HepG2 (cell line): Measurements from ENCODE around the gene REP15. TPM values are rescaled to one million over a fixed set of nuclear protein-coding genes. Genes with fewer than 3 reads are reported as not detected.

ENCODE experiments used
- ARID5B ChIP-seq: IDR thresholded peaks from 2 replicates; pipeline ENCODE4 v1.4.0; 2020; ENCODE audit warnings: mild to moderate bottlenecking, missing genetic modification reagents
- ATF4 ChIP-seq, 2 experiments: fragments of 450-650 bp in 1 of 2; sonication (generic) in 1 of 2; formaldehyde crosslinking; IDR thresholded peaks; 2 replicates each; pipeline versions ENCODE4 v1.5.0 to v1.8.0; 2020 to 2022; ENCODE audit warnings: mild to moderate bottlenecking in 1 of 2, missing genetic modification reagents in 1 of 2
- CEBPB ChIP-seq: IDR thresholded peaks from 2 replicates; pipeline ENCODE4 v1.6.1; 2011; ENCODE audit warnings: low read depth, low read length, improper control_type of control experiment, borderline replicate concordance
- CTCF ChIP-seq: sonication (generic); formaldehyde crosslinking; IDR thresholded peaks from 2 replicates; pipeline ENCODE4 v1.5.0; 2020; ENCODE audit warnings: mild to moderate bottlenecking, missing genetic modification reagents, moderate library complexity
- FOXK1 ChIP-seq: sonication (generic); formaldehyde crosslinking; IDR thresholded peaks from 2 replicates; pipeline ENCODE4 v1.4.0; 2020; ENCODE audit warnings: low read depth, missing genetic modification reagents, borderline replicate concordance
- GATAD2A ChIP-seq: IDR thresholded peaks from 2 replicates; pipeline ENCODE4 v1.6.1; 2016
- HMGXB4 ChIP-seq, 2 experiments: sonication (generic) in 1 of 2; formaldehyde crosslinking in 1 of 2; IDR thresholded peaks; 2 replicates each; pipeline versions ENCODE4 v1.4.0 to v1.6.1; 2018 to 2020; ENCODE audit warnings: missing genetic modification reagents in 2 of 2, borderline replicate concordance in 1 of 2, low read depth in 1 of 2, mild to moderate bottlenecking in 1 of 2, missing biosample characterization in 1 of 2
- NR2F6 ChIP-seq, 2 experiments: IDR thresholded peaks; 2 replicates each; pipeline ENCODE4 v1.6.1; 2016; ENCODE audit warnings: antibody characterized with exemption in 1 of 2, mild to moderate bottlenecking in 1 of 2
- SOX6 ChIP-seq, 2 experiments: fragments of 450-650 bp in 1 of 2; sonication (generic) in 1 of 2; formaldehyde crosslinking in 1 of 2; IDR thresholded peaks; 2 replicates each; pipeline versions ENCODE4 v1.4.0 to v1.6.1; 2017 to 2020; ENCODE audit warnings: antibody characterized with exemption in 1 of 2, mild to moderate bottlenecking in 1 of 2, missing genetic modification reagents in 1 of 2
- ZKSCAN5 ChIP-seq: sonication (generic); formaldehyde crosslinking; IDR thresholded peaks from 2 replicates; pipeline ENCODE4 v1.5.1; 2020; ENCODE audit warnings: mild to moderate bottlenecking, missing genetic modification reagents
- ZNF331 ChIP-seq: sonication (generic); formaldehyde crosslinking; IDR thresholded peaks from 2 replicates; pipeline ENCODE4 v1.4.0; 2020; ENCODE audit warnings: missing genetic modification reagents
- ZNF333 ChIP-seq: sonication (generic); formaldehyde crosslinking; IDR thresholded peaks from 2 replicates; pipeline ENCODE4 v1.4.0; 2020; ENCODE audit warnings: mild to moderate bottlenecking, missing genetic modification reagents, borderline replicate concordance
- ZNF335 ChIP-seq: sonication (generic); formaldehyde crosslinking; IDR thresholded peaks from 2 replicates; pipeline ENCODE4 v1.4.0; 2020; ENCODE audit warnings: missing genetic modification reagents
- ZNF652 ChIP-seq: IDR thresholded peaks from 2 replicates; pipeline ENCODE4 v1.6.1; 2016; ENCODE audit warnings: low read depth, borderline replicate concordance
- ZNF660 ChIP-seq: sonication (generic); formaldehyde crosslinking; IDR thresholded peaks from 2 replicates; pipeline ENCODE4 v1.5.1; 2020; ENCODE audit warnings: mild to moderate bottlenecking, low read depth, missing genetic modification reagents, borderline replicate concordance
- polyA plus RNA-seq, 8 experiments: library from polyadenylated mRNA; depleted of rRNA in 3 of 8; stranded (reverse) in 7 of 8; unstranded in 1 of 8; fragments of >200 nt; fragmentation: Illumina TruSeq in 4 of 8; extraction: Trizol in 4 of 8; gene quantifications; 2 replicates each; pipeline versions ENCODE4 v1.2.1 to v1.2.3, GENCODE V29; 2011 to 2016; ENCODE audit warnings: low read depth in 4 of 8, missing spikeins in 1 of 8, mixed read lengths in 1 of 8; ENCODE audit not compliant: insufficient read depth in 1 of 8
- total RNA-seq, 5 experiments: library from RNA; depleted of rRNA; stranded (reverse); fragments of >200 nt; fragmentation: Illumina TruSeq; extraction: Trizol; gene quantifications; 2 replicates each; pipeline ENCODE4 v1.2.3, GENCODE V29; 2016; ENCODE audit warnings: low read depth in 1 of 5

The REP15 gene
- total and polyA plus RNA-seq, 2 of the 13 experiments (the other 11 are each of a cell fraction or from before 2014, with no cell fraction given): 0.12 to 0.64 TPM

- TF ChIP-seq HMGXB4 (CRISPR knock-in tag; IDR thresholded peaks at IDR 0.05; ENCODE audit: borderline replicate concordance in 1 of 2, low read depth in 1 of 2) (peak in 1 of 2 experiments; percentile 52; a peak in 1 of 4 replicates), SOX6 (IDR thresholded peaks at IDR 0.05) (no peak), SOX6 (CRISPR knock-in tag; IDR thresholded peaks at IDR 0.05) (0 out of 2 replicates have a peak, but pooled peaks have one; percentile 18), ZNF333 (CRISPR knock-in tag) (no peak), NR2F6 (IDR thresholded peaks at IDR 0.05) (no peak), NR2F6 (CRISPR knock-in tag; IDR thresholded peaks at IDR 0.05) (peak; percentile 26; the same call in 1 of the 2 replicates), ZNF331 (peak; percentile 45; the same call in 1 of the 2 replicates), CEBPB (peak; percentile 12; the same call in 1 of the 2 replicates), ZKSCAN5 (CRISPR knock-in tag) (0 out of 2 replicates have a peak, but pooled peaks have one; percentile 27), GATAD2A (CRISPR knock-in tag) (peak; percentile 73), CTCF (CRISPR knock-in tag) (peak; percentile 88), FOXK1 (CRISPR knock-in tag) (0 out of 2 replicates have a peak, but pooled peaks have one; percentile 24), ZNF660 (no peak), ZNF335 (0 out of 2 replicates have a peak, but pooled peaks have one; percentile 41), ZNF652 (CRISPR knock-in tag) (0 out of 2 replicates have a peak, but pooled peaks have one; percentile 22), ARID5B (CRISPR knock-in tag) (peak; percentile 47), ATF4 (CRISPR knock-in tag; IDR thresholded peaks at IDR 0.05) (peak in 1 of 2 experiments; percentile 95; a peak in 2 of 4 replicates)
Observed at GRCh38 chr12:27703720-27704452, 7.6 kb downstream of the REP15 start (continued).
